Stimulated activated CD8-positive, alpha-beta memory T cell treated with anti-CD3 and anti-CD28 coated beads, Interleukin-12 subunit alpha, Interleukin-12 subunit beta, amount 100 ng/mL, for 1 hour (primary cell): Measurements from ENCODE around the gene CMTM5.
"Not testable (repeated sequence)": the region's sequence is repeated elsewhere in the genome, so short reads cannot be mapped to it uniquely, and the experiment has no call there.

Experiments
- DNase-seq: peaks from one replicate; pipeline ENCODE4 v3.0.0-alpha.2; 2020; ENCODE audit warnings: low read depth

The CMTM5 gene

GRCh38 chr14:23379366-23380196, 2.7 kb downstream of the CMTM5 start:
- DNase-seq, result peak; percentile 54

DNA sequence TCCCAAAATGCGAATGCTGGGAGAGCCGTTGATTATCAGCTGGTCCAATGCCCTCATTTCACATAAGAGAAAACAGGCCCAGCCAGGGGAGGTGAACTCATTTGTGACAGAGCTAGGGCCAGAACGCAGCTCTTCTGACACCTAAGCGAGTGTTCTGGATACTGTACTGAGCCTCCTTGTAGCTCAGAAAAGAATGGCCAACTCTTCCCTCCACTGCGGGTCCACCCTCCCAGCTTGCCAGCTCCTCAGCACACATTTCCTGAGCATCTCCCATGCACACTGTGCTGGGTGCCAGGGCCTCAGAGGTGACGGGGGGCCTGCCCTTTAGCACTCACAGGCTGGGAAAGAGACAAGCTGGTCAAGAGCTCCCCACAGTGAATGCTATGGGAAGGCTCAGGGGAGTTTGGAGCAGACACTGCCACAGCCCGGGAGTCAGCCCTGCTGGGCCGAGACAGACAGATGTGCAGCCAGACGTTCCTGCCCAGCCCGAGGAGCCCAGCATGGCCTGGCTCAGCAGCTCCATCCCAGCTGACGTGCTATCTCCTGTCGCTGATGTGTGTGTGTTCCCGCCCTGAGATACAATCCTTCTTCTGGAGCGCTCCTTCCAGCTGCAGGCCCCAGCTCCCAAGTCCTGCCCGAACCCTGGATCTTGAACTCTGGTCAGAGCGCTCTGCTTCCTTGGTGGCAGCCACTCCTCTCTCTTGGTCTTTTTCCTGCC, 3.5 kb downstream of the CMTM5 start:
- no peak for DNase-seq

DNA sequence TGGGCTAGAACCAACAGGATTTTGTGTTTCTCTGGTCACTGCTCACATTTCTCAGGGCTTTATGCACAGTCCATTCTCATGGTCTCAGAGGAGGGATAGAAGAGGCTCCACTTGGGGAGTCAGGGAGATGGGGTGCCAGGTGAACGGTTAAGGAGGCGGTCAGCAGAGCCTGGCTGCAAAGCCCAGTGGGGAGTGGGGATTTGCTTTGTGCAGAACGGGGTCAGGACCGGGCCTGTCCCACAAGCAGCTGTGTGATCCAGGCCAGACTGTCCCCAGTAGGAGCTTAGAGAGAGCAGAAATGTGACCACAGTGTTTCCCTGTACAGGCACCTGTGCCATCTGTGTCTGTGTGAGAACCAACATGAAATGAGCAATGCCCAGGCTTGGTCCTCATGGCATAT, 4.1 kb downstream of the CMTM5 start:
- DNase-seq, result no peak

- DNase-seq, result no peak
These were observed 5.0 kb downstream of the CMTM5 start for GRCh38 chr14:23381871-23382270.

- DNase-seq, result no peak
These were observed 5.4 kb downstream of the CMTM5 start for GRCh38 chr14:23382276-23382675.

GRCh38 chr14:23382731-23383440, 6.0 kb downstream of the CMTM5 start:
- no peak for DNase-seq

DNA sequence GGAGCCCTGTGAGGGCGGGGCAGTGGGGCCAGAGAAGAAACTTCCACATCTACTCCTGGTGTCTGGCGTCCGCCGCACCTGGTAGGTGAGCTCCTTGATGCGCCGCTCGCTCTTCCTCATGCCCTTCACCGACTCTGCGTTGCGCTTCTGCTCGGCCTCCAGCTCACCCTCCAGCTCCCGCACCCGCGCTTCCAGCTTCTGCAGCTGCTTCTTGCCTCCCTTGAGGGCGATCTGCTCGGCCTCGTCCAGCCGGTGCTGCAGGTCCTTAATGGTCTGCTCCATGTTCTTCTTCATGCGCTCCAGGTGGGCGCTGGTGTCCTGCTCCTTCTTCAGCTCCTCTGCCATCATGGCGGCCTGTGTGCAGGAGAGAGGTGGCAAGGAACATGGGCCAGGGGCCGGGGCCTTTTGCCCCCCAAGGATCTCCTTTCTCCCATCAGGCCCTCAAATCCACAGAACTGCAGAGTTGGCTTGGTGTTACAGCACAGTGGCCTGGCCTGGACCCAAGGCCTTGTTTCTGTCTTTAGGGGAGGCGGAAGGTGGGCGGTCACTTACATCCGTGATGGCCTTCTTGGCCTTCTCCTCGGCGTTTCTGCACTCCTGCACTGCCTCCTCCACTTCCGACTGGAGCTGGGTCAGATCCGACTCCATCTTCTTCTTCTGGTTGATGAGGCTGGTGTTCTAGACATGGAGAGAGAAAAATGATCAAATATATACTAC, 7.7 kb downstream of the CMTM5 start:
- no peak for DNase-seq

DNA sequence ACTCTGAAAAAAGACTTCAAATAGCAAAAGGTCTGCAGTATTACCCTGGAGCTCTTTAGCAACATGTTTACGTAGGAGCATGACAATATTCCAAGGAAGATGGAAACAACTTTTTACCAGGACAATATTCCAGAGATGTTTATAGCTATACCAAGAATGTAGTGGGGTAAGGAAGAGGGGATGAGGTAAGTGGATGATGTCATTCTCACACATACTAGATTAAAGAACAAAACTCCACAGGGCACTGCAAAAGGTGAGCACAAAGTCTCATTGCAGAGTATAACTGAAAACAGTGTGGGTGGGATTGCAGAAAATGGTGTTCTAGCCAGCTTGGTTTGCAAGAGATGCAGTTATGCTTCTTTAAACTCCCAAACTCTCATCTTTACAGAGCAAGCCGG, 8.4 kb downstream of the CMTM5 start:
- DNase-seq, result no peak

GRCh38 chr14:23385642-23386265, 8.9 kb downstream of the CMTM5 start:
- no peak for DNase-seq

DNA sequence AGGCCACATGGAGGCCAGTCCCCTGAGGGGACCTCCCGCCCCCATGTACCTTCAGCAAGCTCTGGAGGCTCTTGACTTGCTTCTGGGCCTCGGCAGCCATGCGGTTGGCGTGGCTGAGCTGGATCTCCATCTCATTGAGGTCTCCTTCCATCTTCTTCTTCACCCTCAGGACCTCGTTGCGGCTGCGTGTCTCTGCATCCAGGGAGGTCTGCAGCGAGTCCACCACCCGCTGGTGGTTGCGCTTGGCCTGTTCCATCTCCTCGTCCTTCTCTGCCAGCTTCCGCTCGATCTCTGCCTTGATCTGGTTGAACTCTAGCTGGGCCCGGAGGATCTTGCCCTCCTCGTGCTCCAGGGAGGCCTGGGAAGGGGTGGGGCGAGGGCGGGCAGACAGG, 9.4 kb downstream of the CMTM5 start:
- not testable (repeated sequence) for DNase-seq

- DNase-seq, result no peak
These were observed 10.2 kb downstream of the CMTM5 start for GRCh38 chr14:23386999-23387398.

DNA sequence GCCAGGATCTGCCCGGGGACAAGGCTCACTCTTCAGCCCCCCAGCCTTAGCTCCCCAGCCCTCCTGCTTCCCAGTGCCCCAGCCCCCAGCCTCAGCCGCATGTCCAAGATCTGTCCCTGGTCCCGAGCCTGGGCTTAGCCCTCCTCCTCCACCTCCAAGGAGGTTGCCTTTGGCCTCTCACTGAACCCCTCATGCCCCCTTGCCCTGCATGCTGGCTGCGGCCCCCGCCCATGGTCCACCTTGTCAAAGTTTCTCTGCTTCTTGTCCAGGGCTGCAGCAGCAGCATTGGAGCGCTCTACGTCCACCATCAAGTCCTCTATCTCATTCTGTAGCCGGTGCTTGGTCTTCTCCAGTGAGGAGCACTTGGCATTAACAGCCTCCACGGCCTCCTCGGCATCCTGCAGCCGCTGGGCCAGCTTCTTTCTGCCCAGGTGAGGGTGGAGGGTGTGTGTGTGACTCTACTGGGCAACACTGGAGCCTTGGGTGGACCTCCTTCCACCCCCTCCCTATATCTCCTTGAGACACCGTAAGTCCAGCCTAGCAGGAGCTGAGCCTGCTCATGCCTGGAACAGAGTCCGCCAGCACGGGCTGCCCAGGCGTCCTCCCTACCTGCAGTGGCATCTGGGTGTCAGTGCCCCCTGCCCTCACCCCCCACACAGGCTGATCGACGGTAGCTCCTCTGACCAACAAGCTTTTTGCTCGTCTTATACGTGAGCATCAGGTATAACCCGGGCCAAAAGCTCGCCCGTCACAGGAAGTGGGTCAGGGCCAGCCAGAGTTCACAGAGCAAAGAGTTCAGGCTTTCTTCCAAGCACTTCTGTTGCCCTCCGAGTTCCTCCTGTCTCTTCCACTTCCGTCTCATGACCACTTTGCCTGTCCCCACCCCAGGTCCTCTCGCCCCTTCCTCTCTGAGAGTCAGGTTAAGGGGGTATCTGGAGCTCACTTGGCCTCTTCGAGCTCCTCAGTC, 11.4 kb downstream of the CMTM5 start:
- DNase-seq, result no peak

DNA sequence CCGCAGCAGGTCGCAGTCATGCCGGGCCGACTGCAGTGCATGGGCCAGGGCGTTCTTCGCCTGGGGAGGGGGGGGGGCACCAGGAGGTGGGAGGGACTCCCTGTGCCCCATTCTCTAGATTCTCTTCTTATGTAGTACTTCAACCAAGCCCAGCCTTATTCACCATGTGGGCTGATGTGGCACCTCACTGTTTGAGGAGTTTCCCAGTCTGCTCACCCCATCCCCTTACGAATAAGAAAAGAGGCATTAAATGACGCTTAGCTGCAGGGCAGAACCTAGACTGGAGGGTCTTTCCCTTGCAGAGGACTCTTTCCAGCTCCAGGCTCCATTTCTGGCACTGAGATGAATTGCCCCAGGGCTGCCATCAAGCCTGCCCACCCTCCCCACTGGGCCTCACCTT, 12.2 kb downstream of the CMTM5 start:
- no peak for DNase-seq

GRCh38 chr14:23389396-23389795, 12.6 kb downstream of the CMTM5 start:
- no peak for DNase-seq

DNA sequence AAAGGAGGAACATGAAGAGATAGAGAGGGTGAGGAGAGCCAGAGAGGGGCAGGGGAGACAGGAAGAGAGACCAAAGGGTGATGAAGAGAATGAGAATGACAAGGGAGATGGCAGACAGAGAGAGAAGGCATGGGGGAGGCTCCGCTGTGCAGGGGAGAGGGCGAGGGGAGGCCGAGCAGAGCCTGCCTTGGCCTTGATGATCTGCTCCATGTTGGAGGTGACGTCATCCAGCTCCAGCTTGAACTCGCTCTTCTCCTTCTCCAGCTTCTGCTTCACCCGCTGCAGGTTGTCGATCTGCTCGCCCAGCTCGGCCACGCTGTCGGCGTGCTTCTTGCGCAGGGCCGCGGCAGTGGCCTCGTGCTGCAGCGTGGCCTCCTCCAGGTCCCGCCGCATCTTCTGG, 13.0 kb downstream of the CMTM5 start:
- DNase-seq, result not testable (repeated sequence)

DNA sequence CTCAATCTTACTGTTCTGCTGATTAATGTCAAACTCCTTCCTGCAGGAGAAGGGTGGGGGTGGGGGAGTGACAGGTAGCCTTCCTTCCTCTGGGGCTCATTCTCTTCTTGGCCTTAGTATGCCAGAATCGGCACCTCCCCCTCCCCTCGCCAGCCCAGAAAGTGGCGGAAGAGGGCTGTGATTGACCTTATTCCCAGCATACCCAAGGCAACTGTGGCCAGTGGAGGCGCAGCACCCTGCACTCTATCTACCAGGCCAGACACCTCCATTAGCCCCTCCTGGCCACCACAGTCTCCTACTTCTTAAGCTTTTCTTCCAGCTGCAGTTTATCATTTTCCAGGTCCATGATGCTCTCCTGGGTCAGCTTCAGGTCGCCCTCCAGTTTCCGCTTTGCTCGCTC, 15.8 kb downstream of the CMTM5 start:
- DNase-seq, result no peak

GRCh38 chr14:23396126-23396525, 19.3 kb downstream of the CMTM5 start:
- no peak for DNase-seq

- no peak for DNase-seq
These were observed 20.0 kb downstream of the CMTM5 start for GRCh38 chr14:23396781-23397407.

DNA sequence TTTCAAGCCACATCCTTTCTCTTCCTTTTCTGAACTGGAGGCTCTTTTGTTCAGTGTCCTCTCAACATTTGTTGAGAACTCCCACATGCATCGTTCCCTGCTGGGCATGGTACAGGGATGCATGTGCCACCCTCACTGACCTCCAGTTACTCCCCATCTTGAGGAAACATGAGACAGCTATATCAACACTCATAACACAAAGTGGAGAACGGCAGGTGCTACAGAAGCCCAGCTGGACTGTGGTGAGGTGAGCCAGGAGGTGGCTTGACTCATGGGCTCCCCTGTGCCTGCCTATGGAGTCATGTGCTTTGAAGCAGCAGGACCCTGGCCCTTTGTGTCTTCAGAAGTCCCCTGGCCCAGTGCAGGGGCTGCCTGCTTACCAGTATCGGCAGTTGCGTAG, 21.5 kb downstream of the CMTM5 start:
- no peak for DNase-seq

DNA sequence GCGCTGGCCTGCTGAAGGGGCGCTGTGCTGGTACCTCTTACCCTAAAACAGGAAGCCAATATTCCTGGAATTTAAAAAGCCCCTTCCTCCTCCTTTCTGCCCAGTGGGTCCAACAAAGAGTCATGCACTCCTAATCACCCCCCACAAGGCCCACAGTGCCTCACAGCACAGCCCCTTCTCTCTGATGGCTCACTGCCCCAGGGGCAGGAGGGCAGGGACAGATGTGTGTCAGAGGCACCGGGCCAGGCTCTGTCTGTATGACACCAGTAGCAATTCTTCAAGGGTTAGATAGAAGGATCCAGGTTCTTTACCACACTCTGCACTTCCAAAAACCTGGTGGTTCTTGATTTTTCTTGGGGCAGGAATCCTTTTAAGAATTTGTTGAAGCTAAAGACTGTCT, 22.3 kb downstream of the CMTM5 start:
- DNase-seq, result no peak
